Caco-2 (cell line): ENCODE results near the gene ANKRD13D. TPM values are rescaled to one million over a fixed set of nuclear protein-coding genes. Genes with fewer than 3 reads are reported as not detected.

Source experiments
- BruUV-seq: library from RNA; stranded (reverse); fragments of 400-500 nt; replicated peaks from 2 replicates; lab custom pipeline; 2021; lab: Mats Ljungman, UMichigan
- CTCF ChIA-PET: fragments of 300-600 bp; sonication (Branson Sonifier 250); formaldehyde crosslinking; loops from one replicate; lab custom pipeline; 2022; ENCODE audit warnings: antibody characterized with exemption; lab: Charles Lee
- POLR2A ChIA-PET: fragments of 300-600 bp; sonication (Branson Sonifier 250); formaldehyde crosslinking; loops from one replicate; lab custom pipeline; 2022; ENCODE audit warnings: antibody characterized with exemption; lab: Charles Lee
- DNase-seq, 2 experiments: peaks; one replicate each; pipeline versions ENCODE4 v3.0.0 to v3.0.0-alpha.2; 2020 to 2022
- H3K27me3 ChIP-seq: replicated peaks from 2 replicates; pipeline ENCODE4 v1.6.0; 2011; ENCODE audit warnings: low read length; ENCODE audit not compliant: control insufficient read depth, insufficient read depth
- H3K36me3 ChIP-seq: 2 replicates; pipeline ENCODE4 v1.5.1; 2011; ENCODE audit warnings: low read length; ENCODE audit not compliant: control insufficient read depth, insufficient read depth
- H3K4me1 ChIP-seq: fragments of 250-450 bp; sonication (Bioruptor Pico); 2 replicates; pipeline ENCODE4 v1.5.1; 2020; ENCODE audit warnings: mild to moderate bottlenecking
- H3K4me3 ChIP-seq: 2 replicates; pipeline ENCODE4 v1.5.1; 2011; ENCODE audit warnings: low read depth, mild to moderate bottlenecking, control low read depth, low read length
- H3K9me3 ChIP-seq: fragments of 250-450 bp; sonication (Bioruptor Pico); 2 replicates; pipeline ENCODE4 v1.5.1; 2020; ENCODE audit warnings: mild to moderate bottlenecking, moderate library complexity
- H3K27ac Mint-ChIP-seq: one replicate; pipeline ENCODE4 v1.8.0; 2022; ENCODE audit warnings: mixed read lengths; ENCODE audit not compliant: unreplicated experiment
- H3K27me3 Mint-ChIP-seq: one replicate; pipeline ENCODE4 v1.8.0; 2022; ENCODE audit warnings: mixed read lengths; ENCODE audit not compliant: insufficient read depth, unreplicated experiment
- H3K36me3 Mint-ChIP-seq: one replicate; pipeline ENCODE4 v1.8.0; 2022; ENCODE audit warnings: mild to moderate bottlenecking, mixed read lengths; ENCODE audit not compliant: insufficient read depth, unreplicated experiment
- H3K4me1 Mint-ChIP-seq: one replicate; pipeline ENCODE4 v1.8.0; 2022; ENCODE audit warnings: low read depth, mixed read lengths; ENCODE audit not compliant: unreplicated experiment
- H3K4me3 Mint-ChIP-seq: one replicate; pipeline ENCODE4 v1.8.0; 2022; ENCODE audit warnings: mild to moderate bottlenecking, moderate library complexity, mixed read lengths; ENCODE audit not compliant: unreplicated experiment
- H3K9me3 Mint-ChIP-seq: one replicate; pipeline ENCODE4 v1.8.0; 2022; ENCODE audit warnings: mixed read lengths; ENCODE audit not compliant: unreplicated experiment
- intact Hi-C: fragments of 100-400 bp; cut with micrococcal nuclease; formaldehyde crosslinking; loops from one replicate; pipeline ENCODE4 v1.10.0; 2022; ENCODE audit not compliant: unreplicated experiment
- total RNA-seq: library from RNA; stranded (reverse); gene quantifications from 2 replicates; pipeline ENCODE4 v1.2.3, GENCODE V29; 2022
- TF ChIP-seq, protein P1 (sequence below), 2 experiments: fragments of 200-600 bp in 1 of 2; IDR thresholded peaks; 1 replicate in 1 of 2; 2 replicates in 1 of 2; pipeline versions ENCODE4 v1.5.1 to v1.8.0; 2011 to 2022; ENCODE audit warnings: antibody characterized with exemption in 1 of 2, control low read depth in 1 of 2, inconsistent platforms in 1 of 2, low read depth in 1 of 2, low read length in 1 of 2, mild to moderate bottlenecking in 1 of 2, moderate library complexity in 1 of 2; ENCODE audit not compliant: insufficient read depth in 1 of 2, severe bottlenecking in 1 of 2, unreplicated experiment in 1 of 2

ANKRD13D gene
- total RNA-seq, 1 experiment from 2014 or later = 88.6 TPM

- intact Hi-C loops = no loop called here
- H3K4me3 ChIP-seq = no peak overlapping the region
- no TSS peak for BruUV-seq
- Mint-ChIP-seq H3K4me3 (no peak overlapping the region), H3K9me3 (no peaks in the 10 kb centered on the region), H3K36me3 (peaks cover 17% of the 10 kb centered on the region), H3K4me1 (peaks cover 36% of the 10 kb centered on the region), H3K27ac (peak overlapping the region; percentile 5), H3K27me3 (no peaks in the 10 kb centered on the region)
- peaks cover 47% of the 10 kb centered on the region for H3K4me1 ChIP-seq
- TF ChIP-seq, protein P1, sequence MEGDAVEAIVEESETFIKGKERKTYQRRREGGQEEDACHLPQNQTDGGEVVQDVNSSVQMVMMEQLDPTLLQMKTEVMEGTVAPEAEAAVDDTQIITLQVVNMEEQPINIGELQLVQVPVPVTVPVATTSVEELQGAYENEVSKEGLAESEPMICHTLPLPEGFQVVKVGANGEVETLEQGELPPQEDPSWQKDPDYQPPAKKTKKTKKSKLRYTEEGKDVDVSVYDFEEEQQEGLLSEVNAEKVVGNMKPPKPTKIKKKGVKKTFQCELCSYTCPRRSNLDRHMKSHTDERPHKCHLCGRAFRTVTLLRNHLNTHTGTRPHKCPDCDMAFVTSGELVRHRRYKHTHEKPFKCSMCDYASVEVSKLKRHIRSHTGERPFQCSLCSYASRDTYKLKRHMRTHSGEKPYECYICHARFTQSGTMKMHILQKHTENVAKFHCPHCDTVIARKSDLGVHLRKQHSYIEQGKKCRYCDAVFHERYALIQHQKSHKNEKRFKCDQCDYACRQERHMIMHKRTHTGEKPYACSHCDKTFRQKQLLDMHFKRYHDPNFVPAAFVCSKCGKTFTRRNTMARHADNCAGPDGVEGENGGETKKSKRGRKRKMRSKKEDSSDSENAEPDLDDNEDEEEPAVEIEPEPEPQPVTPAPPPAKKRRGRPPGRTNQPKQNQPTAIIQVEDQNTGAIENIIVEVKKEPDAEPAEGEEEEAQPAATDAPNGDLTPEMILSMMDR (IDR thresholded peaks at IDR 0.05; ENCODE audit: insufficient read depth in 1 of 2, low read depth in 1 of 2, low read length in 1 of 2, severe bottlenecking in 1 of 2, unreplicated experiment in 1 of 2) = no peak
- H3K27me3 ChIP-seq = no peaks in the 10 kb centered on the region
- DNase-seq = no peak
- no peaks in the 10 kb centered on the region for H3K36me3 ChIP-seq
- CTCF ChIA-PET = interaction anchor here (0.6 to 17.9 kb wide), 3 partner anchors 8 to 44 kb away, joined by 3 to 775 read pairs (median 3); partner anchors contain the start of gene CLCF1
- H3K9me3 ChIP-seq = no peaks in the 10 kb centered on the region
- POLR2A ChIA-PET = interaction anchor here (0.9 kb wide), 1 partner anchor 25 kb away, joined by 4 read pairs; no protein-coding TSS in a partner anchor
These were observed 60.4 kb downstream of the ANKRD13D start for GRCh38 chr11:67349457-67349856.

- Mint-ChIP-seq H3K27ac (peak overlapping the region; percentile 5), H3K4me3 (no peak overlapping the region), H3K27me3 (no peaks in the 10 kb centered on the region), H3K36me3 (peaks cover 17% of the 10 kb centered on the region), H3K4me1 (peaks cover 41% of the 10 kb centered on the region), H3K9me3 (no peaks in the 10 kb centered on the region)
- CTCF ChIA-PET = interaction anchor here (0.6 to 17.9 kb wide), 2 partner anchors 29 to 44 kb away, joined by 3 to 775 read pairs; partner anchors contain the start of gene CLCF1
- H3K36me3 ChIP-seq = no peaks in the 10 kb centered on the region
- TF ChIP-seq, protein P1 (IDR thresholded peaks at IDR 0.05; ENCODE audit: insufficient read depth in 1 of 2, low read depth in 1 of 2, low read length in 1 of 2, severe bottlenecking in 1 of 2, unreplicated experiment in 1 of 2) = no peak
- H3K4me3 ChIP-seq = no peak overlapping the region
- POLR2A ChIA-PET = interaction anchor here (0.9 kb wide), 1 partner anchor 24 kb away, joined by 4 read pairs; no protein-coding TSS in a partner anchor
- intact Hi-C loops = loop anchor here (5.0 kb wide), 1 partner anchor 232 kb away; the partner anchor contains the start of gene GSTP1
- no peak for DNase-seq
- no TSS peak for BruUV-seq
- no peaks in the 10 kb centered on the region for H3K27me3 ChIP-seq
- H3K4me1 ChIP-seq = peaks cover 53% of the 10 kb centered on the region
- no peaks in the 10 kb centered on the region for H3K9me3 ChIP-seq
These were observed 60.9 kb downstream of the ANKRD13D start for GRCh38 chr11:67349928-67350465.

DNA sequence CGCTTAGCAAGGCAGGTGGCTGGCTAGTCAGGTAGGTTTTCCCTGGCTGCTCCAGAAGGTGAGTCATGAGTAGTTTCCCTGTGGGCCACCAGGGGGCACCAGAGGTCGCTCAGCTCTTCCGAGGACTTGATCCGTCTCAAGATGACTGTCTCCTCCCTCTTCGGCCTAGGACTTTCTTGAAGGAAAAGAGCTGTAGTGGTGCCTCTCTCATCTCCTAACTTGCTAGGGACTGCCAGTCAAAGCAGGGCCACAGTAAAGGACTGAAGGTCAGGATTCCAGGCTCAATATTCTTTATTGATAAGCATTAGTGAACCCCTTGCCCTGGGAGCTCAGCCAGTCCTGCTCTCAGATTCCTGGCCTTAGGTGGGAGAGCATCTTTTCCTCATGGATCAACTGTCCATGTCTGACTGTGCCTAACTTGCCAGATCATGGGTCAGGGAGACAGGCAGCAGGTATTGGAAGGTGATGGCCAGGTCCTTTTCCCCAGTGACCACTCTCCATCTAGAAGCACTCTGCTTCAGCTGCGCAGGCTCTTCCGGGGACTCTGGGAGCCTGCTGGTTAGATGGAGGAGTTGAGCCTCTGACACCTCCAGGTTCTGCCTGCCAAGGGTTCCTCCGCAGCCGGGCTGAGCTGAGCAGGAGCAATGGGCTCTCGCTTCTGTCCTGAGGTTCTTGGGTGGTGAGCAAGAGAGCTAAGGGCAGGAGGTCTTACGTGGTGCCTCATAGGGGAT is 62.3 kb downstream of the ANKRD13D start:
- intact Hi-C loops = loop anchor here (1.0 to 5.0 kb wide), 4 partner anchors 23 to 231 kb away; partner anchors contain the start of genes CORO1B and GSTP1
- TF ChIP-seq, protein P1 (IDR thresholded peaks at IDR 0.05; ENCODE audit: insufficient read depth in 1 of 2, low read depth in 1 of 2, low read length in 1 of 2, severe bottlenecking in 1 of 2, unreplicated experiment in 1 of 2) = peak; percentile 98
- no peaks in the 10 kb centered on the region for H3K27me3 ChIP-seq
- BruUV-seq = no TSS peak
- H3K4me1 ChIP-seq = peaks cover 56% of the 10 kb centered on the region
- H3K36me3 Mint-ChIP-seq = peaks cover 11% of the 10 kb centered on the region
- CTCF ChIA-PET = interaction anchor here (0.6 to 17.9 kb wide), 17 partner anchors 10 to 286 kb away, joined by 3 to 775 read pairs (median 3); partner anchors contain the start of genes AIP, ANKRD13D, CLCF1 and PPP1CA
- no peaks in the 10 kb centered on the region for H3K36me3 ChIP-seq
- no peaks in the 10 kb centered on the region for H3K27me3 Mint-ChIP-seq
- no peaks in the 10 kb centered on the region for H3K9me3 ChIP-seq
- POLR2A ChIA-PET = interaction anchor here (0.6 to 1.4 kb wide), 3 partner anchors 31 to 134 kb away, joined by 6 to 9 read pairs (median 8); partner anchors contain the start of gene SSH3
- peak overlapping the region; percentile 23 for H3K4me3 Mint-ChIP-seq
- no peak overlapping the region for H3K27ac Mint-ChIP-seq
- H3K4me3 ChIP-seq = no peak overlapping the region
- DNase-seq = peak; percentile 74 to 83
- H3K4me1 Mint-ChIP-seq = peaks cover 32% of the 10 kb centered on the region
- no peaks in the 10 kb centered on the region for H3K9me3 Mint-ChIP-seq
